Measurements from ENCODE around the gene ASPM.

ASPM gene

GRCh38 chr1:197081117-197081753, 65.2 kb downstream of the ASPM start:
- DNase-seq (ENCODE audit: low spot score), result no peak
- TF ChIP-seq CTCF (IDR thresholded peaks at IDR 0.05; ENCODE audit: extremely low read depth, missing control alignments), result no peak

GRCh38 chr1:197080323-197080722, 66.1 kb downstream of the ASPM start:
- DNase-seq (ENCODE audit: low spot score), result no peak
- no peak for TF ChIP-seq CTCF (IDR thresholded peaks at IDR 0.05; ENCODE audit: extremely low read depth, missing control alignments)

GRCh38 chr1:197076585-197076984, 69.9 kb downstream of the ASPM start:
- TF ChIP-seq CTCF (IDR thresholded peaks at IDR 0.05; ENCODE audit: extremely low read depth, missing control alignments), result no peak
- DNase-seq (ENCODE audit: low spot score), result no peak

- no peak for DNase-seq (ENCODE audit: low spot score)
- no peak for TF ChIP-seq CTCF (IDR thresholded peaks at IDR 0.05; ENCODE audit: extremely low read depth, missing control alignments)
Observed at GRCh38 chr1:197073978-197074377, 72.5 kb downstream of the ASPM start.

GRCh38 chr1:197067457-197067818, 79.0 kb downstream of the ASPM start:
- TF ChIP-seq CTCF (IDR thresholded peaks at IDR 0.05; ENCODE audit: extremely low read depth, missing control alignments), result no peak
- DNase-seq (ENCODE audit: low spot score), result no peak

- no peak for TF ChIP-seq CTCF (IDR thresholded peaks at IDR 0.05; ENCODE audit: extremely low read depth, missing control alignments)
- DNase-seq (ENCODE audit: low spot score), result no peak
Observed at GRCh38 chr1:197066719-197067456, 79.6 kb downstream of the ASPM start, which contains the start of gene F13B. Gene F13B (minus strand): TSS chr1:197067260. CDS start chr1:197067223, 37 bp downstream.

GRCh38 chr1:197066277-197066676, 80.2 kb downstream of the ASPM start:
- no peak for TF ChIP-seq CTCF (IDR thresholded peaks at IDR 0.05; ENCODE audit: extremely low read depth, missing control alignments)
- DNase-seq (ENCODE audit: low spot score), result no peak
